NCI-H187 treated with DMSO at 0.1 percent for 48 hours (cell line): Measurements from ENCODE around the gene RABL2A.
"Not testable (repeated sequence)": the region's sequence is repeated elsewhere in the genome, so short reads cannot be mapped to it uniquely, and the experiment has no call there.

Experiments used
- DNase-seq: peaks from one replicate; lab custom pipeline; 2025; lab: John Stamatoyannopoulos, UW

RABL2A gene

GRCh38 chr2:113685471-113685870 is 58.4 kb downstream of the RABL2A start:
- no peak for DNase-seq

GRCh38 chr2:113686537-113686936 is 59.5 kb downstream of the RABL2A start:
- DNase-seq = no peak

GRCh38 chr2:113690871-113691270 is 63.8 kb downstream of the RABL2A start:
- not testable (repeated sequence) for DNase-seq
